ENCODE measurements around the gene CNTNAP5.

Gene CNTNAP5

GRCh38 chr2:124894199-124894598 is 869.1 kb downstream of the CNTNAP5 start:
- no peak for DNase-seq (ENCODE audit: low read depth in 2 of 2)

DNA sequence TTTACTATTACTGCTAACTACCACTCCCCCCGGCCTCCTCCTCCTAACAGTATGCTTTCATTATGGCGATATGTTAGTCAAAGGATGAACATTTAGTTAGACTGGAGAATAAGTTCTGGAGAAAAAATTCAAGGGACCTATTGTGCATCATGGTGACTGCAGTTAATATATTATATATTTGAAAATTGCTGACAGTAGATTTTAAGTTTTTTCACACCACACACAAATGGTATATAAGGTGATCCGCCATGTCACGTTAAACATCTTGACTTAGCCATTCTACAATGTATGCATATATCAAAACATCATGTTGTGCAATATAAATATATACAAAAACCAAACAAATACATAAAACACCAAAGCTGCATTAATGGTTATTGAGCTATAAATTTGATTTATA is 873.7 kb downstream of the CNTNAP5 start:
- DNase-seq (ENCODE audit: low read depth in 2 of 2) = no peak

GRCh38 chr2:124908411-124908810 is 883.3 kb downstream of the CNTNAP5 start:
- no peak for DNase-seq (ENCODE audit: low read depth in 2 of 2)

- no peak for DNase-seq (ENCODE audit: low read depth in 2 of 2)
These were observed 886.5 kb downstream of the CNTNAP5 start for GRCh38 chr2:124911560-124911959.

- DNase-seq (ENCODE audit: low read depth in 2 of 2) = no peak
These were observed 888.8 kb downstream of the CNTNAP5 start for GRCh38 chr2:124913868-124914267.

- DNase-seq (ENCODE audit: low read depth in 2 of 2) = no peak
These were observed 890.5 kb downstream of the CNTNAP5 start for GRCh38 chr2:124915567-124915966.

GRCh38 chr2:124919296-124919695 is 894.2 kb downstream of the CNTNAP5 start:
- no peak for DNase-seq (ENCODE audit: low read depth in 2 of 2)

GRCh38 chr2:124920448-124920847 is 895.4 kb downstream of the CNTNAP5 start:
- DNase-seq (ENCODE audit: low read depth in 2 of 2) = no peak

- DNase-seq (ENCODE audit: low read depth in 2 of 2) = no peak
These were observed 896.1 kb downstream of the CNTNAP5 start for GRCh38 chr2:124921191-124921590.

DNA sequence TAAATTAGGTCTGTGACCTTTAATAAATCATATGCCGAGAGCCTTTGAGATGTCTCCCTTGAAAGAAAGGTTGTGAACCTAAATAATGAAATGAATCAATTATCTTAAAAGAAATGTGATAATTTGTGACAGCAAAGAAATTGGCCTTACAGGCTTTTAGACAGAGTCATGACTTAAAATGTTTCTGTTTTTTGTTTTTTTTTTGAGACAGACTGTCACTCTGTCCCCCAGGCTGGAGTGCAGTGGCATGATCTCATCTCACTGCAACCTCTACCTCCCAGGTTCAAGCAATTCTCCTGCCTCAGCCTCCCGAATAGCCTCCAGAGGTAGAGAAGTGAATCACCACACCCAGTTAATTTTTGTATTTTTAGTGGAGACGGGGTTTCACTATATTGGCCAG is 898.0 kb downstream of the CNTNAP5 start:
- DNase-seq (ENCODE audit: low read depth in 2 of 2) = no peak

- DNase-seq (ENCODE audit: low read depth in 2 of 2) = no peak
These were observed 908.8 kb downstream of the CNTNAP5 start for GRCh38 chr2:124933883-124934282.

DNA sequence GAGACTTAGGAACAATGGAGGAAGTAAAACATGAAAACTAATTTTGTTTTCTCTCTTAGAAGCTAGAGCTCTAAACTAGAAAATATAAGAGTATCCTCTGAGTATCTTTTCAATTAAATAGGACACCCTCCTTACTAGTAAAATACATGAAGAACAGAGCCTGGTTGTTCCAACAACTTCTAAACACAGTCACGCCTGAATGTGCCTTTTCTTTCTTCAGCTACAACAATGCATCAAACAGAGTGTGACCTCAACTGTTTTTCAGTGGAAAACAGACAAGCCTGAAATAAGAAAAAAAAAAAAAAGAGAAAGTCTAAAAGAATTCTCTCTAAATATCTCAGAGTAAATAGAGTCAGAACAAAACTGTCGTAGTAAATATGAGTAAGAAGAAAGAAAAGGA is 928.8 kb downstream of the CNTNAP5 start:
- DNase-seq (ENCODE audit: low read depth in 2 of 2) = no peak

DNA sequence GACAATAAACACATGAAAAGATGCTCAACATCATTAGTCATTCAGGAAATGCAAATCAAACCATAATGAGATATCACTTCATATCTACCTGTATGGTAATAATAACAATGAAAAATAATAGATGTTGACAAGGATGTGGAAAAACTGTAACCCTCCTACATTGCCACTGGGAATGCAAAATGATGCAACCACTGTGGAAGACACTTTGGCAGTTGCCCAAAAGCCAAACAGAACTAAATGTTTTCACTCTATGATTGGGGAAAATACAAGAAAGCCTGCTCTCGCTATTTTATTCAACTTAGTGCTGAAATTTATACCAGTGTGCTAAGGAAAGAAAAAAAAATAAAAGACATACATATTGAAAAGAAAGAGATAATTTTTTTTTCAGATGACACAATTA is 934.5 kb downstream of the CNTNAP5 start:
- DNase-seq (ENCODE audit: low read depth in 2 of 2) = no peak

GRCh38 chr2:124961132-124961531 is 936.0 kb downstream of the CNTNAP5 start:
- DNase-seq (ENCODE audit: low read depth in 2 of 2) = no peak

All from stimulated activated CD8-positive, alpha-beta memory T cell treated with anti-CD3 and anti-CD28 coated beads, Interleukin-15, amount 100 ng/mL, for 4 hours (primary cell).